Liver (tissue), 9 donors: ENCODE measurements around the gene HOXA3. TPM values are rescaled to one million over a fixed set of nuclear protein-coding genes. Genes with fewer than 3 reads are reported as not detected.

Experiments
- DNase-seq: peaks from one replicate; pipeline ENCODE4 v3.0.0-alpha.2; 2017; ENCODE audit warnings: low spot score
- H3K27ac ChIP-seq, 2 donors: one replicate each; pipeline ENCODE4 v1.7.0; 2013; ENCODE audit warnings: inconsistent platforms in 2 of 2, low read length in 2 of 2, control low read depth in 1 of 2, low read depth in 1 of 2, mild to moderate bottlenecking in 1 of 2
- H3K27me3 ChIP-seq, 4 donors: one replicate each; pipeline versions ENCODE4 v1.6.1 to v1.7.0; 2013; ENCODE audit warnings: low read length in 3 of 4, inconsistent platforms in 1 of 4, mild to moderate bottlenecking in 1 of 4, moderate library complexity in 1 of 4; ENCODE audit not compliant: control insufficient read depth in 4 of 4, insufficient read depth in 4 of 4
- H3K36me3 ChIP-seq, 4 donors: one replicate each; pipeline versions ENCODE4 v1.6.1 to v1.7.0; 2013; ENCODE audit warnings: low read length in 3 of 4, mild to moderate bottlenecking in 3 of 4, low read depth in 1 of 4, moderate library complexity in 1 of 4; ENCODE audit not compliant: control insufficient read depth in 4 of 4, insufficient read depth in 3 of 4
- H3K4me1 ChIP-seq, 4 donors: one replicate each; pipeline versions ENCODE4 v1.6.1 to v1.7.0; 2013; ENCODE audit warnings: low read length in 3 of 4, mild to moderate bottlenecking in 3 of 4, moderate library complexity in 1 of 4; ENCODE audit not compliant: control insufficient read depth in 4 of 4, insufficient read depth in 4 of 4
- H3K4me3 ChIP-seq, 3 donors: one replicate each; pipeline versions ENCODE4 v1.6.1 to v1.7.0; 2013; ENCODE audit warnings: low read length in 3 of 3, control low read depth in 1 of 3, low read depth in 1 of 3, mild to moderate bottlenecking in 1 of 3
- H3K9ac ChIP-seq, 2 donors: one replicate each; pipeline ENCODE4 v1.7.0; 2013; ENCODE audit warnings: low read length in 2 of 2, mild to moderate bottlenecking in 2 of 2, moderate library complexity in 2 of 2, control low read depth in 1 of 2, low read depth in 1 of 2
- H3K9me3 ChIP-seq, 4 donors: one replicate each; pipeline versions ENCODE4 v1.6.1 to v1.7.0; 2013; ENCODE audit warnings: low read length in 3 of 4; ENCODE audit not compliant: control insufficient read depth in 4 of 4
- ATF3 ChIP-seq: IDR thresholded peaks from 2 replicates; pipeline ENCODE4 v1.6.1; 2016; ENCODE audit warnings: antibody characterized with exemption
- CTCF ChIP-seq: fragments of 150-350 bp; IDR thresholded peaks from 2 replicates; pipeline ENCODE4 v1.5.1; 2017; ENCODE audit warnings: improper control_type of control experiment, low read depth, low read length; ENCODE audit not compliant: missing input control
- EGR1 ChIP-seq, 2 donors: IDR thresholded peaks; 2 replicates each; pipeline ENCODE4 v1.6.1; 2016 to 2018; ENCODE audit warnings: antibody characterized with exemption in 2 of 2, low read depth in 2 of 2
- FOXA1 ChIP-seq: IDR thresholded peaks from 2 replicates; pipeline ENCODE4 v1.6.1; 2016; ENCODE audit warnings: antibody characterized with exemption
- FOXA2 ChIP-seq: IDR thresholded peaks from 2 replicates; pipeline ENCODE4 v1.6.1; 2016; ENCODE audit warnings: antibody characterized with exemption
- GABPA ChIP-seq, 2 donors: IDR thresholded peaks in 1 of 2; conservative IDR thresholded peaks in 1 of 2; 2 replicates each; pipeline ENCODE4 v1.6.1; 2016; ENCODE audit warnings: antibody characterized with exemption in 2 of 2, mild to moderate bottlenecking in 1 of 2, moderate library complexity in 1 of 2
- HNF4G ChIP-seq: IDR thresholded peaks from 2 replicates; pipeline ENCODE4 v1.6.1; 2016; ENCODE audit warnings: antibody characterized with exemption
- MAX ChIP-seq: IDR thresholded peaks from 2 replicates; pipeline ENCODE4 v1.6.1; 2016; ENCODE audit warnings: antibody characterized with exemption
- NR2F2 ChIP-seq: IDR thresholded peaks from 2 replicates; pipeline ENCODE4 v1.6.1; 2016; ENCODE audit warnings: antibody characterized with exemption
- RAD21 ChIP-seq, 2 donors: IDR thresholded peaks; 2 replicates each; pipeline ENCODE4 v1.6.1; 2016; ENCODE audit warnings: antibody characterized with exemption in 2 of 2, mild to moderate bottlenecking in 2 of 2
- REST ChIP-seq: IDR thresholded peaks from 2 replicates; pipeline ENCODE4 v1.6.1; 2016; ENCODE audit warnings: antibody characterized with exemption, mild to moderate bottlenecking
- SP1 ChIP-seq: IDR thresholded peaks from 2 replicates; pipeline ENCODE4 v1.6.1; 2018; ENCODE audit warnings: antibody characterized with exemption, mild to moderate bottlenecking
- TAF1 ChIP-seq: conservative IDR thresholded peaks from 2 replicates; pipeline ENCODE4 v1.6.1; 2016; ENCODE audit warnings: antibody characterized with exemption, mild to moderate bottlenecking
- YY1 ChIP-seq: IDR thresholded peaks from 2 replicates; pipeline ENCODE4 v1.6.1; 2016; ENCODE audit warnings: antibody characterized with exemption, mild to moderate bottlenecking
- ZBTB33 ChIP-seq: IDR thresholded peaks from 2 replicates; pipeline ENCODE4 v1.6.1; 2016; ENCODE audit warnings: antibody characterized with exemption
- WGBS: extraction: QIAGEN DNeasy Blood & Tissue Kit; methylation state at CpG from one replicate; pipeline ENCODE4 v1.1.7; 2013; 5-methylcytosine and 5-hydroxymethylcytosine counted together
- polyA plus RNA-seq, 2 donors: library from polyadenylated mRNA; stranded (reverse) in 1 of 2; unstranded in 1 of 2; fragments of 200-250 nt in 1 of 2; fragments of >200 nt in 1 of 2; fragmentation: Nextera tagmentation in 1 of 2; extraction: Ambion mirVana in 1 of 2; gene quantifications; one replicate each; pipeline versions ENCODE4 v1.2.1 to v1.2.3, GENCODE V29; 2013 to 2015
- total RNA-seq, 2 donors: library from RNA; depleted of rRNA; stranded (reverse); fragments of >200 nt; gene quantifications; one replicate each; pipeline ENCODE4 v1.2.3, GENCODE V29; 2014
- donor health status: healthy.
- donor health status: healthy.
- donor health status: healthy.
- donor health status: healthy.
- donor health status: healthy.

HOXA3 gene
- total and polyA plus RNA-seq, 4 donors: 0.11 to 0.28 (median 0.20) TPM

GRCh38 chr7:27149842-27150567 lies 2.4 kb downstream of the HOXA3 start (continued):
- TF ChIP-seq ZBTB33 (no peak), FOXA1 (no peak)

- TF ChIP-seq ATF3: no peak
- no peak for TF ChIP-seq FOXA2
- TF ChIP-seq GABPA (IDR thresholded peaks at IDR 0.05 in 1 of 2, conservative IDR thresholded peaks at IDR 0.05 in 1 of 2): no peak
- TF ChIP-seq FOXA1: no peak
- TF ChIP-seq SP1: no peak
- TF ChIP-seq MAX: no peak
- no peaks in the 10 kb centered on the region for H3K36me3 ChIP-seq
- WGBS: 21% methylated on average over 30 of the region's 30 CpGs
- H3K4me1 ChIP-seq: peaks cover 7 to 26% (median 17%) of the 10 kb centered on the region in 4 donors
- peaks cover 0 to 4% (median 0%) of the 10 kb centered on the region in 4 donors for H3K9me3 ChIP-seq
- H3K27ac ChIP-seq: no peak overlapping the region
- no peak for DNase-seq
- H3K9ac ChIP-seq: no peak overlapping the region
- H3K27me3 ChIP-seq: peaks cover 7 to 39% (median 29%) of the 10 kb centered on the region in 4 donors
- H3K4me3 ChIP-seq: no peak overlapping the region
Observed at GRCh38 chr7:27148756-27149641, 3.4 kb downstream of the HOXA3 start.

GRCh38 chr7:27148031-27148755 lies 4.2 kb downstream of the HOXA3 start:
- 13% methylated on average over 28 of the region's 28 CpGs for WGBS
- H3K4me1 ChIP-seq: peaks cover 10 to 33% (median 17%) of the 10 kb centered on the region in 4 donors
- H3K27me3 ChIP-seq: peaks cover 7 to 36% (median 23%) of the 10 kb centered on the region in 4 donors
- no peak overlapping the region for H3K9ac ChIP-seq
- TF ChIP-seq ZBTB33 (no peak), MAX (no peak), YY1 (no peak), REST (no peak), FOXA2 (no peak), GABPA (IDR thresholded peaks at IDR 0.05 in 1 of 2, conservative IDR thresholded peaks at IDR 0.05 in 1 of 2) (no peak), SP1 (no peak), FOXA1 (no peak), TAF1 (no peak), NR2F2 (no peak), HNF4G (no peak), RAD21 (IDR thresholded peaks at IDR 0.05) (no peak), CTCF (no peak), EGR1 (IDR thresholded peaks at IDR 0.05; ENCODE audit: low read depth in 2 of 2) (no peak)
- peak; percentile 29 for DNase-seq
- peaks cover 0 to 9% (median 0%) of the 10 kb centered on the region in 4 donors for H3K9me3 ChIP-seq
- no peaks in the 10 kb centered on the region for H3K36me3 ChIP-seq
- H3K27ac ChIP-seq: no peak overlapping the region
- peak overlapping the region in 1 of 3 donors; percentile 24 for H3K4me3 ChIP-seq
